Left cardiac atrium (tissue), 4 donors: ENCODE results near the gene ALDH1L1. TPM values are rescaled to one million over a fixed set of nuclear protein-coding genes. Genes with fewer than 3 reads are reported as not detected.
A peak's percentile ranks its signal among the peaks of the same experiment; 100 is the strongest.

Source experiments
- ATAC-seq, 2 donors: fragments of 200-7000 bp; cut with Tn5 transposase; one replicate each; pipeline ENCODE4 v1.9.1; 2020; ENCODE audit warnings: mild to moderate bottlenecking in 2 of 2, moderate library complexity in 2 of 2
- DNase-seq: peaks from one replicate; pipeline ENCODE4 v3.0.0-alpha.2; 2020
- intact Hi-C, 2 donors: fragments of 100-400 bp; cut with DNase I; formaldehyde crosslinking; loops; one replicate each; pipeline versions ENCODE4 v1.14.1 to v1.15.1; 2022 to 2023
- long read RNA-seq: library from polyadenylated mRNA; unstranded; transcript quantifications from one replicate; pipeline ENCODE4 v2.0.0, GENCODE V29; 2021
- total RNA-seq, 2 donors: library from RNA; stranded (reverse); fragmentation: NEBNext Ultra II Directional; extraction: Animal tissue kit (Norgen Biotek cat#: 25700); gene quantifications; one replicate each; pipeline ENCODE4 v1.2.1, GENCODE V29; 2021
- donor health status: DM: no; HTN: yes; CAD: no.
- donor health status: DM: no; HTN: yes; CAD: no; lungs with severe emphysema.
- donor health status: DM: yes; HTN: yes; CAD: no.
- donor health status: Dilated cardiomyopathy.

The ALDH1L1 gene
- 10 to 100 TPM; 20.2 to 22.9 TPM for total RNA-seq
- long read RNA-seq, transcript ALDH1L1-203 (23 exons, 3,277 nt) = major isoform, 14 of 32 reads
- long read RNA-seq, partial matches to known transcripts = 7 of 32 reads
- long read RNA-seq, other reads (novel, unspliced or antisense) = 10 of 32 reads

DNA sequence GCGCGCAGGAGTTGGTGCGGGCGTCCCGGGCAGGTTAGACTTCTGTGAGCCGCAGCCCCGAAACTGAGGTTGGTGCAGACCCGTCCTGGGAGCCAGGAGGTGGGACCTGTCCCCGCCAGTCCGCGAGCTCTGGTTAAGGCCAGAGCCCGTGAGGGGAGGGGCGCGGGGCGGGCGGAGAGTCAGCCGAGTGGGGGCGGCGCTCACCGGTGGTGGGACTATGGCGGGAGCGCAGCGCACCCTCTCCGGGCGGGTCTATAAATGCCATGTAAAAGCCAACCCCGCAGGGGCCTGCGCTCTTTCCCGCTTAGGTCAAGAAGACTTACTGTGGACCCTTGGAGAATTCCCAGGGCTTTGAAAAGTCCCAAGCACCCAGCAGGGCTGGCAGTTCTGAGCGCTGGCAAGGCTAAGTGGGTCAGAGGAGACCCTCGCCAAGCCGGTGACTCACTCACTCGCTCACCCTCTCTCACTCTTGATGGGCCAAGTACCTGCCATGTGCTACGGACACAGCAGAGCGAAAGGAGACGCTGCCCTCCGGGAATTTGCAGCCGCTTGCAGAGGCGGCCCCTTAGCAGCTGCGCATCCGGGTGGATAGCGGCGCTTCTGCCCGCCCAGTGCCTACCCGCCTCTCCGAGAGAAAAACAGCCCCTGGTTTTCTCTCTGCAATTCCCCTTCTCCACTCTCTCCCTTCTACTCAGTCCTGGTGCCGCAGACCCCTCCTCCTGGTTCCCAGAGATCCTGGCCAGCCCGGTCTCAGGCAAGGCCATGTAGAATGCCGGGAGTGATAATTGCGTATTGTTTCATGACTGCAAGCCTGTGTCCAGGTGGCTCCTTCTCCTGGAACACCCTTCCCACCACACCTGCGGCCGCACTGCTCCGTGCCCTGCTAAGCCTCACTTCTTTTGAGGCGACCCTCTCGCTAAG lies at the start of gene ALDH1L1:
Gene ALDH1L1 (minus strand): TSS at position 110 of the 921 bp plus-strand sequence. CDS start 19,607 bp downstream, outside the sequence.
- DNase-seq = peak; percentile 84
- peak; percentile 91 to 96 for ATAC-seq
- intact Hi-C loops = no loop called here

GRCh38 chr3:126226374-126226773 lies 46.0 kb upstream of the ALDH1L1 start:
- intact Hi-C loops = no loop called here
- DNase-seq (no peak), ATAC-seq (no peak)

DNA sequence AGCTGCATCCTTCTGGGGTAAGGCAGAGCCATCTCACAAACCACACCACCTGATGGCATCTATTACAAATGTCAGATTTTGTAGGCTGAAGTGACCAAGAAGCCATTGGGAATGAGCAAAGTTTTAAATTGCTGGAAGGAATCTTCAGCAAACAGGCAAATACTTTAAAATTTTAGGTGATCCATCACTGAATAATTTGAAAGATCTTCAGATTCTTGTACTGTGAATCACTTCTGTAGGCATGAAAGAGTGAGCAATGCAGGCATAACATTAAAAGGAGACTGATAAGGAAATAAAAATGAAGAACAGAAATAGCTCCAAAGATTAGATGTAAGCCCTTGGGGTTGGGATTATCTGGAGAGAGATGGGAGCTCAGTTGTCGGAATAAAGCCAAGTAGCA lies 36.0 kb upstream of the ALDH1L1 start:
- ATAC-seq (peak in 1 of 2 donors; percentile 18), DNase-seq (no peak)
- intact Hi-C loops = no loop called here

DNA sequence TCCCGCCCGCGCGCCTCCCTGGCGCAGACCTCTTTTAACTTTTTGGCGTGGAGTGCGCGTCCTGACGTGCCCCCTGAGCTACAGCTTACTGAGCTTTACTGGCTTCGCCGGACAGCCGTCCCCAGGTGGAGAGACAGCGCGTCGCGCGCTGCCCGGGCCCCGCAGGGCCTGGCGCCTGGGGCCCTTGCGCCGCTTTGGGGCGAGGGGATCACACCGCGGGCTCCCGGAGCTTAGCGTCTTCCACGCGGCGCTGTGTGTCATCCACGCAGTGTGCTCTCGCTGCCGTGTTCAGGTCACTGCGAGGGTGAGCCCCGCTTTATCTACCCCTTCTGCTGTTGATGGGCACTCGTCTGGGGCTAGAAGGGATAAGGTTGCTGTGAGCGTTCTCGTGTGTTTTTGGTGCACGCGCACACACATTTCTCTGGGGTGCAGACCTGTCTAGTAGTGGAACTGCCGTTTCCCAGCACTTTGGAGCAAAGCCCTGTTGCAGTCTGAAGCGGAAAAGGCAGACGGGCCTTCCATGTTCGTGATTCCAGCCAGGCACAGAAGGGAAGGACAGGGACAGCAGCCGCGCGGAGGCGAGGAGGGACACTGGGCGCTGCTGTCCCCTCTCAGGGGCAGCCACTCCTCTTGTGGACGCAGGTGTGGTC lies 33.1 kb upstream of the ALDH1L1 start:
- ATAC-seq (peak; percentile 7 to 67), DNase-seq (no peak)
- intact Hi-C loops = no loop called here

GRCh38 chr3:126212620-126213378 lies 32.4 kb upstream of the ALDH1L1 start:
- peak; percentile 76 to 86 for ATAC-seq
- intact Hi-C loops = no loop called here
- peak; percentile 62 for DNase-seq

GRCh38 chr3:126212250-126212619 lies 31.8 kb upstream of the ALDH1L1 start:
- intact Hi-C loops = no loop called here
- ATAC-seq (no peak), DNase-seq (no peak)

- intact Hi-C loops = no loop called here
- DNase-seq (no peak), ATAC-seq (no peak)
These were observed 31.2 kb upstream of the ALDH1L1 start for GRCh38 chr3:126211569-126211968.

DNA sequence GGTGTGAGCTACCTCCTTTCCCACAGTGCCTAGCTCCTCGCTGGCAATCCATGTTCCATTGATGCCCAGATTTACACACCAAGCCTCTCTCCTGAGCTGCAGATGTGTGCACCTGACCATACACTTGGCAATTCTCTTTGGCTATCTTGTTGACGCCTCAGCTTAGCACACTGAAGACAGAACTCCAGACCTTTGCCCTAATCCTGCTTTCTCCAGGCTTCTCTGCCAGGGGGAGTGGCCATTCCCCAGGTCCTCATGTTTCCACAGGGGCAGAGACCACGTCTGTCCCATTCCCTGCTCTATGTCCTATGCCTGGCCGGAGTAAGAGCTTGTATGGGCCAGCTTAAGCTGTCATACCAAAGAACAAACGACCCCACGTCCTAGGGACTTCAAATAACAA lies 30.2 kb upstream of the ALDH1L1 start:
- intact Hi-C loops = no loop called here
- ATAC-seq (no peak), DNase-seq (no peak)

DNA sequence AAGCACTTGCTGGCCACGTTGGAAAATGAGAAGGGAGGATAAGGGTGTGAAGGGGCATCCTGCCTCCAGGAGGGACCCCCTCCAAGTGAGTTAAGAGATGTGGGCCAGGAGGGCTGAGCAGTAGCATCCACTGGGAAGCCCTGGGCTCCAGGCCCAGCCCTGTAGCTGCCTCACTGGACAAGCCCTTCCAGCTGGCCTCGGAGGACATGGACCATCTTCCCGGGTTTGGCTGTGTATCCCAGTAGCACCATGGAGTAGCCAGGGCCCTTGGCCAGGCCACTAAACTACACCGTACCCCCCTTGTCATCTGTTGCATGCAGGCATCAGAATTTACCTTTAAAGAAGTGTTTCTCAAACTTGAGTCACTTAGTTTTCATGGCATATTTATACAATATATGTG lies 29.4 kb upstream of the ALDH1L1 start:
- no peak for DNase-seq
- ATAC-seq = no peak
- intact Hi-C loops = no loop called here

DNA sequence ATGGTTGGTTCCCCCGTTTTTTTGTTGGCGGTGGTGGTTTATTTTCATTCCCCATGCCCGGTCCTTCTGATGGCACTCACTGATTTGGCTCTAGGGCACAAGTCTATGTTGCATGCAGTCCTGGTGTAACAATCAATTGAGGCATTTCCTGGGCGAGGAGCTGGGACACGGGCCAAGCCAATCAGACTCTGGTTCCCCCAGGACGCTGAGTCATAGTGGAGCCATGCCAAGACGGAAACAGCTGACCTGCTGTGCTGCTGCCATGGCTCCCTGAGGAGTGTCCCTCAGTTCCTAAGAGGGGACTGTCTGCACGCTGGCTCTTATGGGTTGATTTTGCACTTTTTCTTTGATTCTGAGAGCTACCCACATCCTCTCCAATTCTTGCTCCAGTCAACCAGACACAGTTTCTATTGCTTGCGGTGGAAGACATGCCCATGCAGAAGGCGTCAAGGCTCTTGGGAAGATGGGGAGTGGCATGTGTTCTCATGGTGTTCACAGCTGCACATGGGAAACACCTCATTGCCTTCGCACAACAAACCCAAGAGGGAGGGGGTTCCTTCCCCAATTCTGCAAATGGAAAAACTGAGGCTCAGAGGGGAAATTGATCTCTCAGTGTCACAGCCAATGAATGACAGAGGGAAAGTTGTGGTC lies 28.3 kb upstream of the ALDH1L1 start:
- DNase-seq (peak; percentile 85), ATAC-seq (peak; percentile 46 to 53)
- intact Hi-C loops = no loop called here

DNA sequence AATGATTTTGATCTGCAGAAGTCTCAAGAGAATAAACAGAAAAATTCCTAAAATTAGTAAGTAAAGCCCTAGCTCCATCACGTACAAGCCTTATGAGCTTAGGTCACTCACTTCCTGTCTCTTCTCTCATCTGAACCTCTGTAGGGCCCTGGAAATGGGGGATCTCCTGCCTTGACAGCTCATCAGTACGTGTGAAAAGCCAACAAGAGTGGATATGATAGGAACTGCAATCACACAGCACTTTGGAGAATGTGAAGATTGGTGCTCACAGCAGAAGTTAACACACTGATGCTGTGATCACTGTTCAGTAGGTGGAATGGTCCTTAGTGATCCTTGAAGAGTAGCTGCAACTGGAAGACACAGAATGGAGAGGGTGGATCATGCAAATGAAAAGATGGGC lies 27.8 kb upstream of the ALDH1L1 start:
- ATAC-seq = no peak
- no peak for DNase-seq
- intact Hi-C loops = no loop called here

DNA sequence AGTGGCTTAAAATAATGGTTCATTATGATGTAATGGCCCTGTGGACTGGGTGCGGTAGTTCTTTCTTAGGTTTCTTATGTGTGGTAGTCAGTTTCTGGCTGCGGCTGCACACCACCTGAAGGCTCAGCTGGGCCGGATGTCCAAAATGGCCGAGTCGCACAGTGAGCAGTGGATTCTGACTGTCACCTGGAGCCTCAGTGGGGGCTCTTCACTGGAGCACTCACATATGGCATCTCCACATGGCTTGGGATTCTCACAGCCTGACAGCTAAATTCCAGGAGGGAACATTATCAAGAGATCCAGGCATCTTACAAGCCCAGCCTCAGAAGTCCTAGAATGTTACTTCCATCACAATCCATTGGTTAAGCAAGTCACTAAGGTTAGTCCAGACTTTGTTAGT lies 26.8 kb upstream of the ALDH1L1 start:
- DNase-seq = no peak
- ATAC-seq = no peak
- intact Hi-C loops = no loop called here

- ATAC-seq (peak in 1 of 2 donors; percentile 42), DNase-seq (no peak)
- intact Hi-C loops = no loop called here
These were observed 25.6 kb upstream of the ALDH1L1 start for GRCh38 chr3:126205717-126206655.

GRCh38 chr3:126202680-126203079 lies 22.3 kb upstream of the ALDH1L1 start:
- ATAC-seq = no peak
- intact Hi-C loops = no loop called here
- DNase-seq = no peak

- intact Hi-C loops = no loop called here
- DNase-seq (no peak), ATAC-seq (no peak)
These were observed 21.9 kb upstream of the ALDH1L1 start for GRCh38 chr3:126202276-126202675.

- ATAC-seq (no peak), DNase-seq (no peak)
- intact Hi-C loops = no loop called here
These were observed 20.8 kb upstream of the ALDH1L1 start for GRCh38 chr3:126201168-126201567.

DNA sequence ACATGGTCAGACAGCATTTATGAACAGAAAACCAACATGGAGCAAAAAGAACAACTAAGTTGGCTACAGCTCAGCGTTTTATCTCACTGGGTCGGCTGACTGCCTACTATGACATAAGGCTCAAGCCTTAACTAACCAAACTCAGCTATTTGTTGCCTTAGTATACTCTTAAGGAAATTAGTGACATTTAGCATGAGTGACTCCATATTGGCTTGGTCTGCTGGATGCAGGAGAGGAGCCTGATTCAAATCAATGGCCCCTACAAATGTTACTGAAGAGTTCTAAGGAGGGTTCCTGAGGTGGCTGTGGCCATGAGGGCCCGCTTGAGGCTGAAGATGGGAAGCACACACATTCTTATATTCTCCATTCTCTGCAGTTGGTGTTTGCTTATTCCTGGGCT lies 20.1 kb upstream of the ALDH1L1 start:
- no peak for DNase-seq
- ATAC-seq = no peak
- intact Hi-C loops = no loop called here

- intact Hi-C loops = loop anchor here (5.0 kb wide), 2 partner anchors 67 to 277 kb away; no protein-coding TSS in a partner anchor
- DNase-seq (no peak), ATAC-seq (no peak)
These were observed 18.9 kb upstream of the ALDH1L1 start for GRCh38 chr3:126199256-126199655.
